GM21423 (cell line): ENCODE measurements around the gene DCAF12.
A peak's percentile ranks its signal among the peaks of the same experiment; 100 is the strongest.

Experiments
- ATAC-seq: cut with Tn5 transposase; IDR thresholded peaks from one replicate; pipeline ENCODE4 v1.9.1; 2021; ENCODE audit warnings: mild to moderate bottlenecking, moderate library complexity; ENCODE audit not compliant: unreplicated experiment

DCAF12 gene

GRCh38 chr9:34127035-34127948 is 794 bp upstream of the DCAF12 start:
- ATAC-seq: no peak

DNA sequence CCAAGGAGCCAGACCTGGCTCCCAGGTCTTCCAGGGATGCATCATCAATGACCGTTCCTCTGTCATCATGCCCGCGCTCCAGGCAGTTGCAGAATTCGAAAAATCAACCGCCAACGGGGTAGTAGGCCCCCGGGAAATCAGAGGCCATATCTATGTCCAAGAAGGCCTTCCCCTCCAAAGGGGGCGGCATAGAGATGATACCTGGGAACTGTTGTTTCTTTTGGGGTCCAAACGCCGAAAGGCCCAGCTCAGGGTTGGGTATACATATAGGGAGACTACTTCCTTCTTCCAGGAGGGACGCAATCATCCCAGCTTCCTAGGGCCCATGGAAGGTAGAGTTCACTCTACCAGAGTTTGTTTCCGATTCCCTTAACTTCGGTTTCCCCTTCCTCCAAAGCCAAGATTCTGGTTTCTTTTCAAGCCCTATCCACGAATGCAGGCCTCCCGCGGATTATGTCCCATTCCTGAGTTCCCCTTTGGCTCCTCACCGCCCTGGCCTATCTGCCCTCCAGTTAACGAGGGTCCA is 754 bp downstream of the DCAF12 start:
- ATAC-seq: no peak

GRCh38 chr9:34124926-34125325 is 1.6 kb downstream of the DCAF12 start:
- ATAC-seq: no peak

- ATAC-seq: peak; percentile 10
These were observed 2.4 kb downstream of the DCAF12 start for GRCh38 chr9:34124099-34124498.

DNA sequence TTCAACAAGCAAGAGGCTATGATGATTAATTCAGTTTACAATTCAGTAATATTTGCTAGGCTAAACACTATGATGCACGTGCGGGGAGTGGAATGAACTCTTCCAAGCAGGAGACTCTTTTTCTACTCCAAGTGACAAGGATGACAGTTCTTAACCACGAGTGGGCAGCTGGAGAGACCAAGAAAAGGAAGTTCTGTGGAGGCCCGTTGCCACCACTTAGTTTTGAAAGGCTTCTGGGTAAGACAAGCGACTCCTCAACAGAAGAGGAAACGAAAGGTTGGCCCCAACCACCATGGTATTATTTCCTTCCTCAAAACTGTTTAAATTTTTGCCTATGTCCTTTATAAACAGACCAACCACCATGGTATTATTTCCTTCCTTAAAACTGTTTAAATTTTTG is 2.8 kb downstream of the DCAF12 start:
- ATAC-seq: peak; percentile 40

- no peak for ATAC-seq
These were observed 4.5 kb downstream of the DCAF12 start for GRCh38 chr9:34121996-34122395.

DNA sequence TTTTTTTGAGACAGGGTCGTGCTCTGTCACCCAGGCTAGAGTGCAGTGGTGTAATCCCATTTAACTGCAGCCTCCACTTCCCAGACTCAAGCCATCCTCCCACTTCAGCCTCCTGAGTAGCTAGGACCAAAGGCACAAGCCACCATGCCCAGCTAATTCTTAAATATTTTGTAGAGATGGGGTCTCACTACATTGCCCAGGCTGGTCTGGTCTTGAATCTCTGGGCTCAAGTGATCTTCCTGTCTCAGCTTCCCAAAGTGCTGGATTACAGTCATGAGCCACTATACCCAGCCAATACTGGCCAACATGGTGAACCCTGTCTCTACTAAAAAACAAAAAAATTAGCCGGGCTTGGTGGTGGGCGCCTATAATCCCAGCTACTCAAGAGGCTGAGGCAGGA is 6.8 kb downstream of the DCAF12 start:
- ATAC-seq: no peak

DNA sequence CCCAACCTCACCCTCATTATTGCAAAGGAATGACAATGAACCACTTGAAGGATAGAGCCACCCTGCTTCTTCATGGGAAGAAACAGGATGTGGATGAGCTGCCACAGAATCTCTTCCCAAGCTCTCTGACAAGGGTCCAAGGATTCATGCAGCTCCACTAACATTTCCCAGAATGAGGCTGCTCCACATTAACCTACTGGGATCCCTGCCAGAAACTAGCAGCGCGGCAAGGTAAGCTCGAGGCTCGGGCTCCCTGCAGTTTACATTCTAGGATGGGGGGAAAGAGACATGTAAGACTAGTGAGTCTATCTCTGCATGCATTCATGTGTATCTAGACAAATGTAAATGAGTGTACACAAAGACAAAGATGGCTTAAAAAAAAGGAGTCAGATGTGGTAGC is 12.1 kb downstream of the DCAF12 start:
- no peak for ATAC-seq

GRCh38 chr9:34106110-34106509 is 20.4 kb downstream of the DCAF12 start:
- no peak for ATAC-seq

- ATAC-seq: no peak
These were observed 23.7 kb downstream of the DCAF12 start for GRCh38 chr9:34102796-34103195.

- peak; percentile 45 for ATAC-seq
These were observed 28.2 kb downstream of the DCAF12 start for GRCh38 chr9:34098307-34098706.

- peak; percentile 56 for ATAC-seq
These were observed 28.6 kb downstream of the DCAF12 start for GRCh38 chr9:34097865-34098264.

DNA sequence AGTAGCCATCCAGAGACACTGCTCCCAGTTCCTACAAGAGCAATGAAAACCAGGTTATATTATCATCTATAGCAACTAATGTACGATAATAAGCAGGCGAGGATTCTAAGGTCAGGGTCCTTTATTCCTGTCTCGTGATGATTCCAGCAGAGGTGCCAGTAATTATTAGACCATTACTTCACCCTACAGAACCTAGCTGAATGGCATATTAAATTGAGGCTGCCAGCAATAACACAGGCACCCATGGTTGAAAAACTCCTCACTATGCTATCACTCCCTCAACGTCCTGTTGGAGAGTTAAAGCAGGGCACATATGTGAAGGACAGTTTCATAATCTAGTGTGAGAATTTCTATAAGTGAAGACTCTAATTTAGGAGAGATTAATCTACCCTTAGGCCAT is 29.7 kb downstream of the DCAF12 start:
- no peak for ATAC-seq

GRCh38 chr9:34093578-34093977 is 32.9 kb downstream of the DCAF12 start:
- ATAC-seq: no peak

- ATAC-seq: no peak
These were observed 37.2 kb downstream of the DCAF12 start for GRCh38 chr9:34089311-34089710.

GRCh38 chr9:34087370-34087769 is 39.1 kb downstream of the DCAF12 start:
- ATAC-seq: no peak

GRCh38 chr9:34086864-34087263 is 39.6 kb downstream of the DCAF12 start:
- no peak for ATAC-seq

GRCh38 chr9:34085581-34086500 is 40.7 kb downstream of the DCAF12 start:
- no peak for ATAC-seq

DNA sequence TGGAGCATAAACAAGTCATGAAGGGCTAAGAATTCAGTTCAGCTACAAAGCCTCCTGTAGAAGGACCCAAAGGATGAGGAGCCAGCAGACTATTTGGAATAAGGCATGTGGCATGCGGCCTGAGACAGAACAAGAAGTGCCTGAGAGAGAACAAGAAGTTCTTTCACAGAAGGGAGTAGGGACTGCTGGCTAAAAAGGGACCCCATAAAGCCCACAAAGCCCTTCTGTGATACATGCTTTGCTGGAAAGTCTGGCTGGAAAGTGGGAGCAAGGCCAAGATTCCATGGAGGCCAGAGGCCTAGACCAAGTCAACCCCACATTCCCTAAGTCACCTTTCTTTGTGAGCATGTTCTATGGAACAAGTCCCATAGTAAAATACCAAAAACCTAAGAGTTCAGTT is 41.9 kb downstream of the DCAF12 start:
- no peak for ATAC-seq

- ATAC-seq: no peak
These were observed 47.3 kb downstream of the DCAF12 start for GRCh38 chr9:34079181-34079580.

- no peak for ATAC-seq
These were observed 53.5 kb downstream of the DCAF12 start for GRCh38 chr9:34072868-34073590.
